Hepatocyte (in vitro differentiated cells): ENCODE measurements around the gene SRCIN1.

ENCODE experiments used
- CTCF ChIP-seq: fragments of 200-600 bp; sonication (generic); IDR thresholded peaks from 2 replicates; pipeline ENCODE4 v1.5.1; 2016; ENCODE audit warnings: antibody characterized with exemption, mild to moderate bottlenecking; ENCODE audit not compliant: poor library complexity
- EZH2 ChIP-seq: fragments of 200-600 bp; sonication (generic); IDR thresholded peaks from 2 replicates; pipeline ENCODE4 v1.6.1; 2016; ENCODE audit warnings: antibody characterized with exemption, mild to moderate bottlenecking, borderline replicate concordance

DNA sequence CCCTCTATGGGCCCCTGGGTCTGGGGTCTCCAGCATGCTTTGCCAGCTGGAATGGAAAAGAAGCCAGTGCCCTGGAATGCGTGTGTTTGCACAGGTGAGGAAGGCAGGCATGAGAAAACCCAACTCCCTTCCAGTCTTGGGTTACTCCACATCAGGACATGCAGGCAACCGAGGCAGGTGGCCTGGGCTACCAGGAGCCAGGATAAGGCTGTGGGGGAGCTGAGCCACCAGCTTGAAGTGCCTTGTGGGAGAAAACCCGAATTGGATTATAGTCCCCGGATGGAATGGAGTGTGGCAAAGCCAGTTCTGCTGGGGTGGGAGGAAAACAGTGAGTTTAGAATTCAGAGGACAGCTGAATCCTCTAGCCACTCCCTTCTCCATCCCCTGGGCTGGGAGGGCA, 7.2 kb downstream of the SRCIN1 start:
- no peak for TF ChIP-seq CTCF
- no peak for TF ChIP-seq EZH2
